Mammary epithelial cell (primary cell): ENCODE results near the gene CLEC6A.

Experiments used
- CTCF ChIP-seq, 2 donors: IDR thresholded peaks in 1 of 2; conservative IDR thresholded peaks in 1 of 2; 2 replicates each; pipeline ENCODE4 v1.5.1; 2011 to 2012; ENCODE audit warnings: inconsistent platforms in 2 of 2, low read length in 2 of 2, mild to moderate bottlenecking in 2 of 2, control low read depth in 1 of 2, low read depth in 1 of 2; ENCODE audit not compliant: insufficient read depth in 1 of 2; ENCODE audit errors: extremely low read depth in 1 of 2
- EZH2 ChIP-seq: IDR thresholded peaks from 2 replicates; pipeline ENCODE4 v1.6.1; 2012; ENCODE audit warnings: low read length, inconsistent platforms, borderline replicate concordance

GRCh38 chr12:8527250-8528130 lies 71.7 kb downstream of the CLEC6A start:
- TF ChIP-seq CTCF (conservative IDR thresholded peaks at IDR 0.05 in 1 of 2, IDR thresholded peaks at IDR 0.05 in 1 of 2; ENCODE audit: extremely low read depth in 1 of 2, insufficient read depth in 1 of 2, low read depth in 1 of 2, low read length in 2 of 2) (no peak), EZH2 (no peak)
